KOPT-K1 (cell line): ENCODE data around the gene LIMS1.
"Not testable (repeated sequence)": the region's sequence is repeated elsewhere in the genome, so short reads cannot be mapped to it uniquely, and the experiment has no call there.

Source experiments
- H3K27ac ChIP-seq: fragments of 200-600 bp; sonication (generic); 2 replicates; pipeline ENCODE4 v1.5.1; 2016; ENCODE audit warnings: antibody characterized with exemption, mild to moderate bottlenecking, low read depth, low read length; ENCODE audit not compliant: poor library complexity, severe bottlenecking
- H3K36me3 ChIP-seq: fragments of 200-600 bp; sonication (generic); 2 replicates; pipeline ENCODE4 v1.5.1; 2017; ENCODE audit warnings: antibody characterized with exemption, mild to moderate bottlenecking, low read length, moderate library complexity; ENCODE audit not compliant: insufficient read depth
- H3K9me3 ChIP-seq: fragments of 200-600 bp; sonication (generic); 2 replicates; pipeline ENCODE4 v1.5.1; 2017; ENCODE audit warnings: antibody characterized with exemption, low read length, mild to moderate bottlenecking; ENCODE audit not compliant: insufficient read depth, poor library complexity, severe bottlenecking

Gene LIMS1

DNA sequence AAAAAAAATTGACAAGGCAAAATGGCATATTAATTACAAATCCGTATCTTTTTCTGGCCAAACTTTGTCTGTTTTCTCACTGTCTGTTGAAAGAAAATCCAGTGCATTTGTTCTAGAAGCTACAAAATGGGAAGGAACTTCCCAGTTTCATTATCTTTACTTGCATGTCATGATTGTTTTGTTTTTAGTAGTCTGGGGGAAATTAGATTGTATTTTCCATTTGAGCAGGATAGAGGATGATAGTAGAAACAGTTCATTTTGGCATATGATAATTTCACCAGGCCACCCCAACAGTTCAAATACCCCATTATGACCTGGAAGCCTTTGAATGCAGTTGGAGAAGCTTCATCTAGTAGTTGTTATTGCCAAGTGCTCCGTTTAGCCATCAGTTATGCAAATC is 107.5 kb downstream of the LIMS1 start:
- H3K36me3 ChIP-seq, result no peaks in the 10 kb centered on the region
- no peak overlapping the region for H3K27ac ChIP-seq
- H3K9me3 ChIP-seq, result peaks cover 31% of the 10 kb centered on the region

DNA sequence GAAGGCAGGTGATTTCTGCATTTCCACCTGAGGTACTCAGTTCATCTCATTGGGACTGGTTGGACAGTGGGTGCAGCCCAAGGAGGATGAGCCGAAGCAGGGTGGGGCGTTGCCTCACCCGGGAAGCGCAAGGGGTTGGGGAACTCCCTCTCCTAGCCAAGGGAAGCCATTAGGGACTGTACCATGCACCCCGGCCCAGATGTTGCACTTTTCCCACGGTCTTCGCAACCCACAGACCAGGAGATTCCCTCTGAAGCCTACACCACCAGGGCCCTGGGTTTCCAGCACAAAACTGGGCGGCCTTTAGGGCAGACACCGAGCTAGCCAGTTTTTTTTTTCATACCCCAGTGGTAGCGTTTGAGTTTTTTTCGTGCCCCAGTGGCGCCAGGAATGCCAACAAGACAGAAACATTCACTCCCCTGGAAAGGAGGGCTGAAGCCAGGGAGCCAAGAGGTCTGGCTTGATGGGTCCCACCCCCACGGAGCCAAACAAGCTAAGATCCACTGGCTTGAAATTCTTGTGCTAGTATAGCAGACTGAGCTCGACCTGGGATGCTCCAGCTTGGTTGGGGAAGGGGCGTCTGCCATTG is 109.1 kb downstream of the LIMS1 start:
- Histone ChIP-seq H3K27ac (no peak overlapping the region), H3K36me3 (no peaks in the 10 kb centered on the region), H3K9me3 (peaks cover 31% of the 10 kb centered on the region)

DNA sequence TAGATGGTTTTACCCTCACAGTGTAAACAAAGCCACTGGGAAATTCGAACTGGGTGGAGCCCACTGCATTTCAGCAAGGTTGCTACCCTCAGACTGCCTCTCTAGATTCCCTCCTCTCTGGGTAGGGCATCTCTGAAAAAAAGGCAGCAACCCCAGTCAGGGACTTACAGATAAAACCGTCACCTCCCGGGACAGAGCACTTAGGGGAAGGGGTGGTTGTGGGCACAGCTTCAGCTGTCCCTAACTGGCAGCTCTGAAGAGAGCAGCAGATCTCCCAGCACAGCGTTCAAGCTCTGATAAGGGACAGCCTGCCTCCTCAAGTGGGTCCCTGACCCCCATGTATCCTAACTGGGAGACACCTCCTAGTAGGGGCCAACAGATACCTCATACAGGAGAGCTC is 109.6 kb downstream of the LIMS1 start:
- H3K9me3 ChIP-seq, result peaks cover 31% of the 10 kb centered on the region
- not testable (repeated sequence) for H3K27ac ChIP-seq, H3K36me3 ChIP-seq

DNA sequence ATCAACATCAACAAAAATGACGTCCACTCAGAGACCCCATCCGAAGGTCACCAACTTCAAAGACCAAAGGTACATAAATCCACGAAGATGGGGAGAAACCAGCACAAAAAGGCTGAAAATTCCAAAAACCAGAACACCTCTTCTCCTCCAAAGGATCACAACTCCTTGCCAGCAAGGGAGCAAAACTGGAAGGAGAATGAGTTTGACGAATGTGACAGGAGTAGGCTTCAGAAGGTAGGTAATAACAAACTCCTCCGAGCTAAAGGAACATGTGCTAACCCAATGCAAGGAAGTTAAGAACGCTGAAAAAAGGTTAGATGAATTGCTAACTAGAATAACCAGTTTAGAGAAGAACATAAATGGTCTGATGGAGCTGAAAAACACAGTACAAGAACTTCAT is 110.2 kb downstream of the LIMS1 start:
- peaks cover 31% of the 10 kb centered on the region for H3K9me3 ChIP-seq
- not testable (repeated sequence) for H3K27ac ChIP-seq, H3K36me3 ChIP-seq

DNA sequence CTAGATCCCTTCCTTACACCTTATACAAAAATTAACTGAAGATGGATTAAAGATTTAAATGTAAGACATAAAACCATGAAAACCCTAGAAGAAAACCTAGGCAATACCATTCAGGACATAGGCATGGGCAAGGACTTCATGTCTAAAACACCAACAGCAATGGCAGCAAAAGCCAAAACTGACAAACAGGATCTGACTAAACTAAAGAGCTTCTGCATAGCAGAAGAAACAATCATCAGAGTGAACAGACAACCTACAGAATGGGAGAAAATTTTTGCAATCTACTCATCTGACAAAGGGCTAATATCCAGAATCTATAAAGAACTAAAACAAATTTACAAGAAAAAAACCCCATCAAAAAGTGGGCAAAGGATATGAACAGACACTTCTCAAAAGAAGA is 114.5 kb downstream of the LIMS1 start:
- not testable (repeated sequence) for H3K36me3 ChIP-seq, H3K27ac ChIP-seq
- H3K9me3 ChIP-seq, result peaks cover 19% of the 10 kb centered on the region

DNA sequence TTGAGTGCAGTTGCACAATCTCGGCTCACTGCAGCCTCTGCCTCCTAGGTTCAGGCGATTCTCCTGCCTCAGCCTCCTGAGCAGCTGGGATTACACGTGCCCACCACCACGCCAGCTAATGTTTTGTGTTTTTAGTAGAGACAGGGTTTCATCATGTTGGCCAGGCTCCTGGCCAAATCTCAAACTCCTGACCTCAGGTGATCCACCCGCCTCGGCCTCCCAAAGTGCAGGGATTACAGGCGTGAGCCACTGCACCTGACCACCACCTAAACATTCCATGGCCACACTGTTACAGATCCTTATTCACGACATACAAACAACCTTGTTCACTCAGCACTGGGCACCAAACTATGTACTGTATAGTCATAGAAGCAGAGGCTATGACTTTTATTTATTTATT is 116.2 kb downstream of the LIMS1 start:
- not testable (repeated sequence) for H3K36me3 ChIP-seq, H3K27ac ChIP-seq, H3K9me3 ChIP-seq

DNA sequence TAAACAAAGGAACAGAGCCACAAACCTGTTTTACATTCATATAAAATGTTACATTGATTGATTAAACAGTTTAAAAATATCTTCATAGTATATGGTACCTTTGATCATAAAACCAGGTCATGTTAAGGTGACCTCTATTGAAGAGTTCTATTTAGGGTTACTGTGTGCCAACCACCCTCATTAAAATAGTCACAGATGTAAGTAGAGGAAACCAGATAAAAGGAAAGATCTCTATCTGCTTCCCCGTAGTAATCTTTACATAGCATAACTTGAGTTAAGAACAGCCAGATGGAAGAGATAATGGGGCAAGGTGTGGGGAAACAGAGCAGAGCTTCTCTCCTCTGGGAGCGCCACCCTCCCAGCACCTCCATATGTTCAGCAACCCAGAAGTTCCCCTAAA is 117.2 kb downstream of the LIMS1 start:
- not testable (repeated sequence) for H3K27ac ChIP-seq, H3K9me3 ChIP-seq, H3K36me3 ChIP-seq

DNA sequence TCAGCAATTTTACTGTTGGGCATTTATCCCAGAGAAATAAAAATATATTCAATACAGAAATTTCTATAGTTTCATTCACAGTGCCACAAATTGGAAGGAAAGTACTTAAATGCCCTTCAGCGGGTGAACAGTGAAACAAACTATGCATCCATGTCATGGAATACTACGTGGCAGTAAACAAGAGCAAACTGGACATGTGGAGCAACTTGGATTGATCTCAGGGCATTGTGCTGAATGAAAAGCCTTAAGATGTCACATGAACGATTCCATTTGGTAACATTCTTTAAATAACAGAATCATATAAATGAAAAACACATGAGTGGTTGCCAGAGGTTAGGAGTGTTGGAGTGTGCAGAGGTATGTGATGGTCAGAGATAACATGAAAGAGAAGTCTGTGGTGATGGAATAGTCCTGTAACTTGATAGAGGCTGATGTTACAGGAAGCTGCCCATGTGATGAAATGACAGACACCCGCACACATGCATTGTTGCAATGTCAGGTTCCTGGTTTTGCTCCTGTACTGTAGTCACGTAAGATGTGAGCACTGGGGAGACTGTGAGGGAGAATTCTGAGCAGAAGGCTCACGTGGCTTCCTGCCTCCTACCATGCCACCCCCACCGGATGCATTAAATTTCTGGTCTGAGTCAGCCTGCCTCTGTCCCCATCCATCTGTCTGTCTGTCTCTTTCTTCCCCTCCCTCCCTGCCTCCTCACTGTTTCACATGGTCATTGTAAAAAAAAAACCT is 118.1 kb downstream of the LIMS1 start:
- H3K36me3 ChIP-seq, H3K9me3 ChIP-seq: not testable (repeated sequence)
- H3K27ac ChIP-seq, result peak overlapping the region; percentile 9

DNA sequence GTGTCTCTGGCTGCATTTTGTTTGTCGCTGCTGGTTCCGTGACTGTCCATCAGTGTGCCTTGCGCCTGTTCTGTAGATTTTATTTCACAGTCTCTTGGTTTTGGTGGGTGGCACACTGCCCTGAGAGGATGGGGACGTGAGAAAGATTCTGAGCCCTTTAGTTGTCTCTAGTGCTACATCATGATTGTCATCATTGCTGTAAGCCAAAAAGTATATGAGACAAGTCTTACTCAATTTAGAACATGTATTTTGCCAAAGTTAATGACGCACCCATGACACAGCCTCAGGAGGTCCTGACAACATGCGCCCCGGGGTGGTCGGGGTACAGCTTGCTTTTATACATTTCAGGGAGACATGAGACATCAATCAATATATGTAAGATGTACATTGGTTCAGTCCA is 119.2 kb downstream of the LIMS1 start:
- H3K36me3 ChIP-seq, H3K9me3 ChIP-seq, H3K27ac ChIP-seq: not testable (repeated sequence)

DNA sequence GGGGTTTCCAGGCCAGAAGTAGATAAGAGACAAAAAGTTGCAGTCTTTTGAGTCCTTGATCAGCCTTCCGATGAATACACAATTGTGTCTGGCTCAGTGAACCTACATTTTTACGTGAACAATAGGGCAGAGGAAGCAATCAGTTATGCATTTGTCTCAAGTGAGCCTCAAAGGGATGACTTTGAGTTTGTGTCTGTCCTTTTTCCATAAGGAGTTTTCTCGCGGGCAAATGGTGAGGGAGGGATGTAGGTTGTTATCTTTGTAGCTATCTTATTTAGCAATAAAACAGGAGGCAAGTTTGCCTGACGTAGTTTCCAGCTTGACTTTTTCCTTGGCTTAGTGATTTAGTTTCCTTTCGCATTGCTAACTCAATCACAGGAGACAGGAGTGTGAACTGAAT is 119.6 kb downstream of the LIMS1 start:
- not testable (repeated sequence) for H3K36me3 ChIP-seq, H3K9me3 ChIP-seq, H3K27ac ChIP-seq

DNA sequence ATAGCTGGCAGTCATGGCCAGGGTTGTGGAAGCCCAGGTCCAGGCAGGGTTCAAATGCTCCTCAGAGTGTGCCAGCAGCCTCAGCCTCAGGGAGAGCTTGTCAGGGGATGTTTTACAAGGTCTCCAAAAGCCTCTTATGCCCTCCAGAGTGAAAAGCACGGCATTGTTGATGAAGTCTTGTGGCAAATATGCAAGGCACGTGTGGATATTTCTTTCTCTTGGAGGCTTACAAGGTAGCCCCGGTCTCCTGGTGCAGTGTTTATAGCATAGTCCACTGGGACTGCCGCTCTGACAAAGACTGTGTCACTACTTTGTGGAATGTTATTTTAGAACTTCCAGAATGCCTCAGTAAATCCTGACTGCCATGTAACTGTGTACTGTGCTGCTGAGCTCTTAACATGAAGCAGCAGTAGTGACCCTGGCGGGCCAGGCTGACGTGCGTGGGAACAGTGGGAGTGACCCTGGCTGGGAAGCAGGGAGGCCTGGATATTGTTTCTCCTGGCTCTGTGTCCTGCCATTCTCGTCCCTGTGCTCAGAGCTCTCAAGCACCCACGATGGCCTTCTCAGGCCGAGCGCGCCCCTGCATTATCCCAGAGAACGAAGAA is 120.4 kb downstream of the LIMS1 start:
- not testable (repeated sequence) for H3K9me3 ChIP-seq, H3K27ac ChIP-seq

DNA sequence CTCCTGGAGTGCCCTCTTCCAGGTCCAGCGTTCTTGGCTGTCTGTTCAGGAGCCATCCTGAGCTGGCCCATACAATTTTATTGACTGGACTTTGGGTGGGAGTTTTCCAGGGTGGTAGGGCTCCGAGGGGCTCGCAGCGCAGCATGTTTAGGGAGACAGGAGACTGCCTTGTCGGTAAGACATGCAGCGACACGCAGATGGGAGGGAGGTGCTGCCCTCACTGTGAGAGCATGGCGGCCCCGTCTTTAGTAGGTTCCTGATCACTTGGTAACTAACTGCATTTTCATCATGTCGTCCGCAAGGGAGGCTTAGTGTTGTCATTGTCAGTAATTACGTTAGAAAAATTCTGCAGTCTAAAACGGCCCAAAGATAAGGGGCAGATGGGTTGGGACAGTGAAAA is 121.0 kb downstream of the LIMS1 start:
- not testable (repeated sequence) for H3K36me3 ChIP-seq, H3K9me3 ChIP-seq, H3K27ac ChIP-seq

More for the DNA sequence above, 120.4 kb downstream of the LIMS1 start:
- not testable (repeated sequence) for H3K36me3 ChIP-seq

DNA sequence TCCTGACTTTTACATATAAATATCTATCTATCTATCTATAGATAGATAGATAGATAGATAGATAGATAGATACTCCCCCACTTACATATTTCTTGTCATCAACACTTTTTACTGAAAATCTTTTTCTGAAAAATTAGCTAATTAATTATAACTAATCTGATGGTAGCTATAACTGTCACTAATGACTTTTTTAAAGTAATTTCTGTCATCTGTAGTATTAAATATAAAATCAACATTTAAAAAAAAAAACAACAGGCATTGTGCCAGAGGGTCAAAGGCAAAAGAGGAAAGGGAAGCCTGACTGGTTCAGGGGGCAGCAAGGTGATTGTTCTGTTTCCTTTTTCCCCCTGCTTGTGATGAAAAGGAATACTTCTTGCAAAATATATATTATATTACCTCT is 122.0 kb downstream of the LIMS1 start:
- H3K9me3 ChIP-seq, H3K27ac ChIP-seq, H3K36me3 ChIP-seq: not testable (repeated sequence)

DNA sequence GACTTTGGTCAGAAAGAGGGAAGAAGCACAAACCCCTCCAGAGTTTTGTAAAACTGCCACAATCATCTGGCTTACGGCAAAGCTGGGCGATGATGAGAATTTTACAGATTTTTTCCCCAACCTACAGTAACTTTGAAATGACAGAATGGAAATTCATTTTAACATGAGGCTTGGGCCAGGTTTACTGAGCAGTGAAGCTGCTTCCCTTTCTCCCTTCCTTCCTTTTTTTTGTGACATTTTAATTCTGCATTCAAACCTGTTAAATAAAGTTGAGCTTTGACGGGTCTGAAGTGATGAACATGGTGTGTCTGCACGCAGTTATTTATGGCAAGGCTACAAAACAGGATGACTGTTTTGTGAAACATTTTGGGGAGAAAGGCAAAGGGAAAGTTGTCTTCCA is 123.2 kb downstream of the LIMS1 start:
- not testable (repeated sequence) for H3K27ac ChIP-seq, H3K36me3 ChIP-seq, H3K9me3 ChIP-seq

DNA sequence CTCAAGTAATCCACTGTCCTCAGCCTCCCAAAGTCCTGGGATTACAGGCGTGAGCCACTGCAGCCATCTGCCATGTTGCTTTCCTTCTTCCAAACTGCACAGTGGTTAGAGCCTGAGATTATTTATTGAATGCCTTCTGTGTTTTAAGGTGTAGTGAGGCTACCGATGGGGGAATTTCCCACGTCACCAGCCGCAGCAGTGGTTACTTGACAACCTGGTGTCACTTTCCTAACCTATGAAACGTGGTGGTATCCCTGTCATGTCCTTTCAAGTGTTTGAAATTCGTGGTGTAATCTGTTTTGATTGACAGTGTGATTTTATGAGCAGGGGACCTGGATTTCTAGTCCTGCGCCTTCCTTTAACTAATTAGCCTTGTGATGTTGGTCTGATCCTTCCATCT is 124.3 kb downstream of the LIMS1 start:
- not testable (repeated sequence) for H3K9me3 ChIP-seq, H3K36me3 ChIP-seq, H3K27ac ChIP-seq

DNA sequence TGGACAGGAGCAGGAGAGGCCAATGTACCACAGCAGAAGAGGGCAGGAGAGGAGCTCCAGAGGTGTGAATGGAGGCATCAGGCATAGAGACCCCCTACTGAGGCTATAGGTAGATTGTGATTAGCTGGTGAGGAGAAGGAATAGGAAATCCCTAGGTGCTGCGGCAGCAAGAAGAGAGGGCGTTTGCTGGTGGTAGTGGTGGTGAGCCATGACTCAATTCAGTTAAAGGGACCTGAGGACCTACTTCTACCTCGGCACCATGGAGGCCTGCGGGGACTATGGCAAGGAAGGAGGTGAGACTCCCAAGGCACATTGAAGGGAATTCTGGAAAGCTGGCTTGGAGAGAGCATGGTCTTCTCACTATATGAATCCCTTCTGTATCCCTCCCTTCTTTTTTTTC is 127.2 kb downstream of the LIMS1 start:
- H3K9me3 ChIP-seq, H3K27ac ChIP-seq, H3K36me3 ChIP-seq: not testable (repeated sequence)
